Activated T-helper 2 cell treated with anti-CD3 and anti-CD28 coated beads, Interferon-gamma antibody, Interleukin-2, Interleukin-4, amounts not matched to agents 10 μg/mL and 5 μg/mL and 100 μg/mL, durations not matched to agents 14 hours and 24 hours and 36 hours (primary cell): ENCODE data around the gene GFER. TPM values are rescaled to one million over a fixed set of nuclear protein-coding genes. Genes with fewer than 3 reads are reported as not detected.

Source experiments
- DNase-seq: peaks from one replicate; pipeline ENCODE4 v3.0.0; 2021; ENCODE audit warnings: low spot score
- H3K27ac Mint-ChIP-seq: one replicate; pipeline ENCODE4 v1.8.0; 2021; ENCODE audit warnings: mixed read lengths
- H3K27me3 Mint-ChIP-seq: one replicate; pipeline ENCODE4 v1.8.0; 2021; ENCODE audit warnings: low read depth, mixed read lengths
- H3K36me3 Mint-ChIP-seq: one replicate; pipeline ENCODE4 v1.8.0; 2021; ENCODE audit warnings: low read depth, mixed read lengths
- H3K4me1 Mint-ChIP-seq: one replicate; pipeline ENCODE4 v1.8.0; 2021; ENCODE audit warnings: low read depth, mixed read lengths
- H3K4me3 Mint-ChIP-seq: one replicate; pipeline ENCODE4 v1.8.0; 2021; ENCODE audit warnings: low read depth, mild to moderate bottlenecking, moderate library complexity, mixed read lengths
- H3K9me3 Mint-ChIP-seq: one replicate; pipeline ENCODE4 v1.8.0; 2021; ENCODE audit warnings: mixed read lengths
- intact Hi-C: fragments of 100-400 bp; cut with micrococcal nuclease; formaldehyde crosslinking; loops from one replicate; pipeline ENCODE4 v1.15.1; 2023
- total RNA-seq: library from RNA; stranded (reverse); gene quantifications from 2 replicates; pipeline ENCODE4 v1.2.3, GENCODE V29; 2022

Gene GFER
- total RNA-seq, 1 donor from 2014 or later = 40.0 TPM

GRCh38 chr16:1982013-1982433 lies 2.0 kb upstream of the GFER start:
- Mint-ChIP-seq H3K4me1 (peaks cover 5% of the 10 kb centered on the region), H3K4me3 (no peak overlapping the region), H3K9me3 (no peaks in the 10 kb centered on the region), H3K27me3 (peaks cover 30% of the 10 kb centered on the region), H3K36me3 (peaks cover 30% of the 10 kb centered on the region), H3K27ac (no peak overlapping the region)
- intact Hi-C loops = loop anchor here (1.0 kb wide), 1 partner anchor 10 kb away; the partner anchor contains the start of gene TBL3
- no peak for DNase-seq

GRCh38 chr16:1982991-1983543 lies 926 bp upstream of the GFER start:
- Mint-ChIP-seq H3K27me3 (peaks cover 30% of the 10 kb centered on the region), H3K4me3 (peak overlapping the region; percentile 75), H3K27ac (no peak overlapping the region), H3K9me3 (no peaks in the 10 kb centered on the region), H3K36me3 (peaks cover 32% of the 10 kb centered on the region), H3K4me1 (peaks cover 5% of the 10 kb centered on the region)
- intact Hi-C loops = loop anchor here (1.0 kb wide), 1 partner anchor 11 kb away; the partner anchor contains the start of gene TBL3
- DNase-seq = no peak

- Mint-ChIP-seq H3K36me3 (peaks cover 30% of the 10 kb centered on the region), H3K4me3 (peak overlapping the region; percentile 83), H3K4me1 (peaks cover 5% of the 10 kb centered on the region), H3K27ac (peak overlapping the region; percentile 17), H3K27me3 (peaks cover 40% of the 10 kb centered on the region), H3K9me3 (no peaks in the 10 kb centered on the region)
- DNase-seq = no peak
- intact Hi-C loops = no loop called here
These were observed 593 bp downstream of the GFER start for GRCh38 chr16:1984347-1985225.

GRCh38 chr16:1985466-1986150 lies 1.6 kb downstream of the GFER start:
- no peak for DNase-seq

GRCh38 chr16:1987198-1987597 lies 3.2 kb downstream of the GFER start:
- H3K27me3 Mint-ChIP-seq = peaks cover 21% of the 10 kb centered on the region

More at GRCh38 chr16:1985466-1986150, 1.6 kb downstream of the GFER start:
- peak overlapping the region; percentile 83 for H3K4me3 Mint-ChIP-seq
- peaks cover 37% of the 10 kb centered on the region for H3K27me3 Mint-ChIP-seq
- H3K36me3 Mint-ChIP-seq = peaks cover 30% of the 10 kb centered on the region
- peaks cover 5% of the 10 kb centered on the region for H3K4me1 Mint-ChIP-seq
- no peak overlapping the region for H3K27ac Mint-ChIP-seq
- intact Hi-C loops = no loop called here
- no peaks in the 10 kb centered on the region for H3K9me3 Mint-ChIP-seq

GRCh38 chr16:1989209-1990100 lies 5.5 kb downstream of the GFER start, which contains the start of gene SYNGR3:
Gene SYNGR3 (plus strand): TSS chr16:1989970. CDS start chr16:1990103, 133 bp downstream.
- Mint-ChIP-seq H3K4me3 (peak within 1 kb of the TSS; percentile 77), H3K4me1 (peaks cover 8% of the 10 kb centered on the region), H3K9me3 (no peaks in the 10 kb centered on the region), H3K27me3 (peaks cover 10% of the 10 kb centered on the region), H3K36me3 (peaks cover 29% of the 10 kb centered on the region), H3K27ac (peak within 1 kb of the TSS; percentile 76)
- intact Hi-C loops = loop anchor here (2.0 kb wide), 1 partner anchor 25 kb away; the partner anchor contains the start of gene RPS2
- no peak for DNase-seq

More at GRCh38 chr16:1987198-1987597, 3.2 kb downstream of the GFER start:
- no peak for DNase-seq
- H3K27ac Mint-ChIP-seq = no peak overlapping the region
- no peak overlapping the region for H3K4me3 Mint-ChIP-seq
- H3K9me3 Mint-ChIP-seq = no peaks in the 10 kb centered on the region
- peaks cover 30% of the 10 kb centered on the region for H3K36me3 Mint-ChIP-seq
- H3K4me1 Mint-ChIP-seq = peaks cover 11% of the 10 kb centered on the region
- intact Hi-C loops = no loop called here

- peaks cover 10% of the 10 kb centered on the region for H3K27me3 Mint-ChIP-seq
- intact Hi-C loops = loop anchor here (2.0 kb wide), 1 partner anchor 25 kb away; the partner anchor contains the start of gene RPS2
- H3K9me3 Mint-ChIP-seq = no peaks in the 10 kb centered on the region
- DNase-seq = no peak
- H3K36me3 Mint-ChIP-seq = peaks cover 26% of the 10 kb centered on the region
- no peak overlapping the region for H3K4me3 Mint-ChIP-seq
- H3K27ac Mint-ChIP-seq = no peak overlapping the region
- peaks cover 8% of the 10 kb centered on the region for H3K4me1 Mint-ChIP-seq
These were observed 6.0 kb downstream of the GFER start for GRCh38 chr16:1990101-1990350.

GRCh38 chr16:1990351-1991134 lies 6.5 kb downstream of the GFER start:
- no peaks in the 10 kb centered on the region for H3K9me3 Mint-ChIP-seq
- intact Hi-C loops = loop anchor here (2.0 kb wide), 1 partner anchor 26 kb away; the partner anchor contains the start of gene RPS2
- DNase-seq = no peak
- H3K4me1 Mint-ChIP-seq = peaks cover 8% of the 10 kb centered on the region
- H3K4me3 Mint-ChIP-seq = peak overlapping the region; percentile 74
- peaks cover 10% of the 10 kb centered on the region for H3K27me3 Mint-ChIP-seq
- H3K27ac Mint-ChIP-seq = peak overlapping the region; percentile 76
- H3K36me3 Mint-ChIP-seq = peaks cover 30% of the 10 kb centered on the region

- peaks cover 10% of the 10 kb centered on the region for H3K27me3 Mint-ChIP-seq
- no peaks in the 10 kb centered on the region for H3K9me3 Mint-ChIP-seq
- peaks cover 26% of the 10 kb centered on the region for H3K36me3 Mint-ChIP-seq
- intact Hi-C loops = loop anchor here (2.0 kb wide), 1 partner anchor 26 kb away; the partner anchor contains the start of gene RPS2
- DNase-seq = no peak
- H3K27ac Mint-ChIP-seq = peak overlapping the region; percentile 76
- peak overlapping the region; percentile 74 for H3K4me3 Mint-ChIP-seq
- peaks cover 8% of the 10 kb centered on the region for H3K4me1 Mint-ChIP-seq
These were observed 7.2 kb downstream of the GFER start for GRCh38 chr16:1991135-1991551.

- H3K4me1 Mint-ChIP-seq = peaks cover 8% of the 10 kb centered on the region
- H3K27ac Mint-ChIP-seq = peak overlapping the region; percentile 76
- DNase-seq = no peak
- intact Hi-C loops = loop anchor here (2.0 kb wide), 1 partner anchor 27 kb away; the partner anchor contains the start of gene RPS2
- no peaks in the 10 kb centered on the region for H3K9me3 Mint-ChIP-seq
- H3K4me3 Mint-ChIP-seq = peak overlapping the region; percentile 74
- peaks cover 22% of the 10 kb centered on the region for H3K36me3 Mint-ChIP-seq
- H3K27me3 Mint-ChIP-seq = peaks cover 10% of the 10 kb centered on the region
These were observed 7.6 kb downstream of the GFER start for GRCh38 chr16:1991588-1991947.

GRCh38 chr16:1991948-1992703 lies 8.1 kb downstream of the GFER start:
- Mint-ChIP-seq H3K27ac (peak overlapping the region; percentile 42), H3K4me3 (peak overlapping the region; percentile 52), H3K27me3 (peaks cover 10% of the 10 kb centered on the region), H3K36me3 (peaks cover 18% of the 10 kb centered on the region), H3K4me1 (peaks cover 11% of the 10 kb centered on the region), H3K9me3 (no peaks in the 10 kb centered on the region)
- intact Hi-C loops = loop anchor here (1.0 to 2.0 kb wide), 2 partner anchors 17 to 27 kb away; partner anchors contain the start of genes RPS2 and ZNF598
- DNase-seq = peak; percentile 90
